Mucosa of gallbladder (tissue), 1 donor: ENCODE results near the gene NCF4. TPM values are rescaled to one million over a fixed set of nuclear protein-coding genes. Genes with fewer than 3 reads are reported as not detected.

ENCODE experiments used
- DNase-seq: peaks from one replicate; pipeline ENCODE4 v3.0.0-alpha.2; 2020; ENCODE audit warnings: low spot score
- total RNA-seq: library from RNA; stranded (reverse); gene quantifications from one replicate; pipeline ENCODE4 v1.2.1, GENCODE V29; 2021
- donor health status: DM: no; HTN: no; CAD: no.

NCF4 gene
- total RNA-seq, 1 donor from 2014 or later: 11.3 TPM

DNA sequence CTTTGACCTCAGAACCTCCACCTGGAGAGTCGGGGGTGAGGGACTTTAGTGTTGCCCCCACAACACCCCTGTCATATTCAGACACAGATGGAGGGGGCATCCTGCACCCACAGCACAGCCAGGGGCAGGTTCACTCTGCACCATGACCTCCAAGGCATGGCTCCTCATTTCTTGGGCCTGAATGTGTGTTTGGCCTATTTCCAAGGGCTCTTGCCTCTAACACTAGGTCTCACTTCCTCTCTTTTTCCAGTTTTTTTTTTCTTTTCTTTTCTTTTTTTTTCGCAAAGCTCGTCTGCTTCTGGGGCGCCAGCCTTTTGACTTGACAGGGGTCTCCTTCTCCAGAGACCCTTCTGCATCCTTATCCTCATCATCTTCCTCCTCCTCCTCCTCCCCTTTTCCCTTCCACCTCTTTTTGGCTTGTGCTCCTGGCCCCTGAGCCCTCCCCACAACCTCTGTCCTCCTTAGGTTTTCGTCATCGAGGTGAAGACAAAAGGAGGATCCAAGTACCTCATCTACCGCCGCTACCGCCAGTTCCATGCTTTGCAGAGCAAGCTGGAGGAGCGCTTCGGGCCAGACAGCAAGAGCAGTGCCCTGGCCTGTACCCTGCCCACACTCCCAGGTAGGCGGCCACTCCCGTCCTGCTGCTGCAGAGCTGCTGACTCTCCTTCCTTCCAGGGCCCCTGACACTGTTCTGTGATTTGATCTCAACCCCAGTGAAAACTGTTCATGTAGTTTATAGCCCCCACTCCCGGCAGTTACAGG lies 3.8 kb downstream of the NCF4 start:
- DNase-seq: no peak

DNA sequence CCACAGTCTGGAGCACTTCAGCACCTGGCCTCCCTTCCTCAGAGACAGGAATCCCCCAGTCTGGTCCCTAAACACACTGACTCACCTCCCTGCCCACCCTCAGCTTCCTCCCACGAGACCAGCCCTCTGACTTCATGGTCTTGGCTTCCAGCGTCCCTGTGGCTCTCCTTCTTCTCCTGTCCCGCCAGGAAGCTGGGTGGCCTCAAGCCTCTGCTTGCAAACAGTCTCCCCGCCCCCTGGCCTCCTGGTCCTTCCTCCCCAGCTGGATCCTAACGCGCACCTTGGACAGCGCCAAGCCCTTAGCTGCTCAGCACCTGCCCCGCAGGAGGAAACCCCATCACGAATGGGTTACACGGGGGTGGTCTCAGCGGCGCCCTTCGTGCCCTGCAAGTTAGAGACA lies 4.5 kb downstream of the NCF4 start:
- no peak for DNase-seq

DNA sequence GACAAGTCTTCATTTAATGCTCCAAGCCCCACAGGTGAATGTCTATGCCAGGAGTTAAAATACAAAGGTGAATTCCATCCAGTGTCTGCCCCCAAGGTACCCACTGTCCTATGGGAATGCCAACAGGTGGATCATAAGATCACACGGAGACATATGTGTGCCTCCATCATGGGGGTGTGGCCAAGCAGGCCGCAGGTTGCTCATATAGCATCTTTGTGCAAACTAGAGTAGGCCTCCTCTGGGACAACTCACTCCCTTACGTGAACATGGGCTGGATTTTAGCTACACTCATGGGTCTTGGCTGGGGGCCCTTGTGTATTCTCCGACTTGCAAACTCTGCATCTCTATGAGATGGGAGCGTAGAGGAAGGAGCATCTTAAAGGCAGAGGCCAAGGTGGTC lies 6.9 kb downstream of the NCF4 start:
- no peak for DNase-seq

DNA sequence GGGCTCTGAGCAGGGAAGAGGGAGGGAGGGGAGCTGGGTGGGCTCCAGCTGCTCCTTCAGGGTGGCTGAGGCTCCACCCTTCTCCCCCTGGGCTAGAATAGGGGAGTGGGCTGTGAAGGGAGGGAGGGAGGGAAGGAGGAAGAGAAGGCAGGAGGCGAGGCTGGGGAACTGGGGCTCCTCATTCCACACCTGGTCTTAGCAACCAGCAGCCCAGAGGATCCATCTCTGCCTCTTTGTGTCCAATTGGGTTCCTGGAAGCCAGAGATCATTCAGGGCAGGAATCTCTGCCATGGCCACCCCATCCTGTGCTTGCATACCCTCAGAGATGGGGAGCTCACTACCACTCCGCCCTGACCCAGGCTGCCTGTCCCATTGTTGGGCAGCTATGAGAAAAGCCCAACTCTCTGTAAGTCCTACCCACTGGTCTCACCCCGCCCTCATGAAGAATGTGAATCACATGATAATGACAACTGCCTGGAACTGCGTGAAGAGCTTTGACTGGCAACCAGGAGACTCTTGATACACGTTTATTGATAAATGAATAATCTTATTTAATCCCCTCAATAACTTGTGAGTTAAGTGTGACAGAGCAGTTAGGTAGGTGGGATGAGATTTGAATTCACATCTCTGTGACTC lies 7.9 kb downstream of the NCF4 start:
- DNase-seq: no peak

DNA sequence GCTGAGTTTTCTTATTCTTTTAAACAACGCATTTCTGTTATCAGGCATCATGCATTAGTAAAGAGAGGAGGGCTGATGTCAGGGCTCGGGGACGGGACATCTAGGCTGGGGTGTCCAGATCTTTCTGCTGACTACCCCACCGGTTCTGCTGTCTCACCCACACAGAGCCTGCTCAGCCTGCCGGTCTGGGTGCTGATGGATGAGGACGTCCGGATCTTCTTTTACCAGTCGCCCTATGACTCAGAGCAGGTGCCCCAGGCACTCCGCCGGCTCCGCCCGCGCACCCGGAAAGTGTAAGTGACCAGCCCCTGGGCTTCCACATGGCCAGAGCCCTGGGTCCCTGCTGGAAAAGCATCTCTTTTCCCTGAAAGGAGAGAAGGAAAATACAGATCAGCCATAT lies 9.4 kb downstream of the NCF4 start:
- no peak for DNase-seq

DNA sequence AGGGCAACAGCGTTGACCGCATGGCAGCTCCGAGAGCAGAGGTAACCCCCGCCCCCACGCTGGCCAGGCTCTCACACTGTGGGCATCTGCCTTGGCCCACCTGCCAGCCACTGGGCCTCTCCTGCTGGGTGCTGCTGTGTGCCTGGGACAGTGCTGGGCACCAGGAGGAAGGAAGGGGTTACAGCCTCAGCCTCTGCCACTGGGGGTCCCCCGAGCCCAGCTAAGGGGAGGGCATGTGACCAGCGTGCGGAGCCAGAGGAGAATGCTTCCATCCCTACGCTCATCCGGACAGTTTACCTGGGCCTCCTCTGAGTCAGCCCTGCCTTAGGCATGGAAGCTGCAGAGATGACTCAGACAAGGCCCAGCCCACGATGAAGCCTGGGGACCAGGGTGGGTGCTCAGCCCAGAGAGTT lies 10.9 kb downstream of the NCF4 start:
- DNase-seq: no peak

DNA sequence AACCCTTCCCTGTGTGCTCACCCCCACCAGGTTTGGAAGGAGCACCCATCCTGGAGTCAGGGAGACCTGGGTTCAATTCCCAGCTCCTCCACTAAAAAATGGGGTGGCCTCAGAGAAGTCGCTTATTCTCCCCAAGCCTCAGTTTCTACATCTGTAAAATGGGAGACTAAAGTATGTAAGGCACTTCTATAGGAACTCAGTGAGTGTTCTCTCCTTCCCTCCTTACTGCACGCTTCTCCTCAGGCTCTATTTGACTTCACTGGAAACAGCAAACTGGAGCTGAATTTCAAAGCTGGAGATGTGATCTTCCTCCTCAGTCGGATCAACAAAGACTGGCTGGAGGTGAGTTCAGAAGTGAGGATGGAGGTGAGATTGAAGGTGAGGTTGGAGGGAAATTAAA lies 11.3 kb downstream of the NCF4 start:
- no peak for DNase-seq

DNA sequence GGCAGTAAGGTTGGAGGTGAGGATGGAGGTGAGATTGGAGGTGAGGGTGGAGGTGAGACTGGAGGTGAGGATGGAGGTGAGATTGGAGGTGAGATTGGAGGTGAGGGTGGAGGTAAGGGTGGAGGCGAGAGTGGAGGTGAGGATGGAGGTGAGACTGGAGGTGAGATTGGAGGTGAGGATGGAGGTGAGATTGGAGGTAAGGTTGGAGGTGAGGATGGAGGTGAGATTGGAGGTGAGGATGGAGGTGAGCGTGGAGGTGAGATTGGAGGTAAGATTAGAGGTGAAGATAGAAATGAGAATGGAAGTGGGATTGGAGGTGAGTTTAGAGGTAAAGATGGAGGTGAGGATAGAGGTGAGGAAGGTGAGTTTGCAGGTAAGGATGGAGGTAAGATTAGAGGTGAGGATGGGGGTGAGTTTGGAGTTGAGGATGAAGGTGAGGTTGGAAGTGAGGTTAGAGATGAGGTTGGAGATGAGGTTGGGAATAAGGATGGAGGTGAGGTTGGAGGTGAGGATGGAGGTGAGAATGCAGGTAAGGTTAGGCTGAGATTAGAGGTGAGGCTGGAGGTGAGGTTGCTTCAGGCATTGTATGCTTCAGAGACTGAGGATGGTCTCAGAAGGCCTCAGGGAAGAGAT lies 12.2 kb downstream of the NCF4 start:
- no peak for DNase-seq

DNA sequence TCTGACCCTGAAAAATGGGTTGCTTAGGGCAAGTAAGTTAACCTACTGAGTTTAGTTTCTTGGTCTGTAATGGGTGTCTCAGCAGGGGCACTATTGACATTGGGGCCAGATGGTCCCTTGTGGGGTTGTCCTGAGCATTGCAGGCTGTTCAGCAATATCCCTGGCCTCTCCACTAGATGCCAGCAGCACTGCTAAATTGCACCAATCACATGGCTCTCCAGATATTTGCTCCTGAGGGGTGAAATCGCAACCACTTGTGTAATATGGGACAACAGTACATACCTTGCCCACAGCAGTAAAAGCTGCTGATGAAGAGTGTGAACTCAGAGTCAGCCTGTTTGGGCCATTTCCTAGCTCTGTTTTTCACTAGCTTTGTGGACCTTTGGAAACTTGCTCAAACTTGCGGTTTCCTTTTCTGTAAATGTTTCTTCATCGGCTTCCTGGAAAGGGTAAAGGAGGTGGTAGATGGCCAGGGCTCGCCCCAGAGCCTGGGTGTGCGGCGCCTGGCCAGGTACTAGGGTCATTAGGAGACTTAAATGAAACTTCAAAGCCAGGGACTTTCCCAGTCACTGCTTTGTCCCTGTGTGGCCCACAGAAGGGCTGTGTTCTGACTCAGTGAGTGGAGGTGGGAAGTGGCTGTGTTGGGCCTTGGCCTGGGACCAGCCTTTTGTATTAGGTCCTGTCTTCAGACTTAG lies 13.0 kb downstream of the NCF4 start:
- peak; percentile 34 for DNase-seq

DNA sequence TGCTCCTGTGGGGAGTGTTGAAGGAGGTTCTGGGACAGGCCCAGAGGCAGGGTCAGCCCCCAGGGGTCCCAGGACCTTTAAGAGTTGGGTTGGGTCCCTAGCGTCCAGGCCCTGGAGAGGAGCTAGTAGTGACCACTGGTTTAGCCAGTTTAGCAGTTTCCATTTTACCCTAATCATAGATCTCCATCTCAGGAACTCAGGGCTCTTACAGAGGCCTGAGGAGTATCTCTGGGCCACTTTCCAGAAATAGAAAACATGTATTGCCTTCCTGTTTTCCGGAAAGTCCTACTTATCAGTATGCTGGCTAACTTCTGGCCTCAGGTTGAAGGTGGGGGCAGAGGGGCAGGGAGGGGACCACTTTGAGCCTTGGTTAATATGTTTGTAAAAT lies 13.5 kb downstream of the NCF4 start:
- DNase-seq: no peak

DNA sequence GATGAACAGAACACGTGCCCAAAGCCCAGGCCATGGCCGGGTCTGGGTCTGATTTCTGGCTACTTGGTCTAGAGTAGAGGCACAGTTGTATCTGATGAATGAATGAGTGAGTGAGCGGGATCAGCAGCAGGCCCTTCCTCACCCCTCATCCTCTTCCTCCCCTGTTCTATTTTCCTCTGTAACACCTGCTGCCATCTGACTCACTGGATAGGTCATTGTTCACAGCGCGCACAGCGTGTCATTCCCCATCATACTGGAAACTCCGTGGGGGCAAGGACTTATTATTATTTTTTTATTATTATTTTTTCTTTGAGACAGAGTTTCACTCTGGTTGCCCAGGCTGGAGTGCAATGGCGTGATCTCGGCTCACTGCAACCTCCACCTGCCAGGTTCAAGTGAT lies 13.9 kb downstream of the NCF4 start:
- DNase-seq: no peak

DNA sequence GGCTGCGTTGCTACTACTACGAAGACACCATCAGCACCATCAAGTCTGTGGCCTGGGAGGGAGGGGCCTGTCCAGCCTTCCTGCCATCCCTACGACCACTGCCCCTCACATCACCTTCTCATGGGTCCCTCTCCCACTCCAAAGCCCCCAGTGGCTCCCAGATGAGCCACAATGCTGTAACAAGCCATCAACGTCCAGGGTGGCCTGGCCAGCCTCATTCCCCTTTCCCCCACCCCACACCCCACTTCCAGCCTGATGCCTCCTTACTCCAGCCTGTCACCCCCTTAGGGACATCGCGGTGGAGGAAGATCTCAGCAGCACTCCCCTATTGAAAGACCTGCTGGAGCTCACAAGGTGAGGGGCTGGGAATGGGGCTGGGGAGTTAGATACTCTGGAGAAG lies 14.9 kb downstream of the NCF4 start:
- DNase-seq: no peak

DNA sequence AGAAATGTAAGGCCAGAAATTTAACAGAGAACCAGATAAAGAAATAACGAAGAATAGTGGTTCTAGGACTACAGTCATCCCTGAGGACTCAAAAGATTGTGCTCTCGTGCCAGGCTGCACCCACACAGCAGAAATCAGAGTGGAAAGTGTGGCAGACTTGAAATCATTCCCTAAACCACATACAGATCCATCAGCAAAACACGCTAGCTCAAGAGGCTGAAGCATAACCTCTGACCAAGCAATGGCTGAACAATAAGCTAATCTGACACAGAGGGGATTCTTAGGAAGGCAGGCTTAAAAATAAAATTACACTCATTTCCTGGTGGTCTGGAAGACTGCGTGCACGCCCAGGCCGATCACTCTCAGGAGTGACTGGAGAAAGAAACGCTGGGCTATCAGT lies 19.0 kb downstream of the NCF4 start:
- DNase-seq: no peak

DNA sequence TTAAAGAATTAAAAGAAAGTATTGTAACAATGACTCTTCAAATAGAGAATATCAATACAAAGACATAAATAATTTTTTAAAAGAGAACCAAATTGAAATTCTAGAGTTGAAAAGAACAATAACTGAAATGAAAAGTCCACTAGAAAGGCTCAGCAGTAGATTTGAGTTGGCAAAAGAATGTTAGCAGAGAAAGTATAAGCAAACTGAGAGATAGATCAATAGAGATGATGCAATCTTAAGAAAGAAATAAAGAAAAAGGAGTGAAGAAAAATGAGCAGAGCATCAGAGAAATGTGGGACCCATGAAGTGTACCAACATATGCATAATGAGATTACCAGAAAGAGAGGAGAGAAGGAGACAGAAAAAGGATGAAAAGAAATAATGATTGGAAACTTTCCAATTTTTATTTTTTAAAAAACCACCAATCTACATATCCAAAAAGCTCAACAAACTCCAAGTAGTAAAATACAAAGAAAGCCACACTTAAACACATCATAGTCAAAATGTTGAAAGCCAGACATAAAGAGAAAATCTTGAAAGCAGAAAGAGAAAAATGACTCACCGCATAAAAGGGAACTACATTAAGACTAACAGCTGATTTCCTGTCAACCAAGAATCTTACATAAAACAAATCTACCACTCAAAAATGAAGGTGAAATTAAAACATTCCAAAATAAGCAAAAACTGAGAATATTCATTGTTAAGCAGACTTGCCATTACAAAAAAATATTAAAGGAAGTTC lies 20.9 kb downstream of the NCF4 start:
- DNase-seq: no peak

DNA sequence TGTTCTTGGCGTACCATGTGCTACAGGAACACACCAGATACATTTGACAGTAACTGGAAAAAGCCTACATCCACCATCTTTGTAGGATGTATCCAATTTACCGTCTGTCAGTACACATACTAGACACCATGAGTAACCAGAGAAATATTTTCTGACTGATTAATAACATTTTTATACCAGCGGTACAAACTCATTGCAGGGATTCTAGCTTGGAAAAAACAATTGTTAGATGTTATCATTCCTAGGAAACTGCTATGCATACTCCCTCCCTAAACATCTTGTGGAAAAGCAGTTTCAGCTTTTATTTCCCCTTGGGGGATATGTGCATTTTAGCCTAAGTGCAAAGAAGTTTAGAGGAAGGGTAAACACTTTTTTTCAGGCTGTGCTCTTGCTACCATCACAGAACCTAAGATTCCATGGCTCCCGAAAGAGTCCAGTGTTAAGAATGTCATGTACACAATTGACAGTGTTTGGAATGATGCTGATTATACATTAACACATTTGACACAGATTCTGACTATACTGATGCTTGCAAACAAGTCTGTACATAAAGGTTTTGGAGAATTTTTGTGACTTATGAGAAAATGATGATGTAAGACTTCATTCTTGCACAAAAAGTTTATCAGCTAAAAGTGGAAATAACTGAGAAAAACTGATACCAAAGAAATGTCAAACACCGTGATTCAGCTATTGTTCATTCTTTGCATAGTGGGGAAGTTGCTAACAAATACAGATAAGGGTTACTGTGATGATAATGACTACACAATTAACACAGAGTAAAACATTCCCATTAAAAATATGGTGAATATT lies 23.7 kb downstream of the NCF4 start:
- no peak for DNase-seq

DNA sequence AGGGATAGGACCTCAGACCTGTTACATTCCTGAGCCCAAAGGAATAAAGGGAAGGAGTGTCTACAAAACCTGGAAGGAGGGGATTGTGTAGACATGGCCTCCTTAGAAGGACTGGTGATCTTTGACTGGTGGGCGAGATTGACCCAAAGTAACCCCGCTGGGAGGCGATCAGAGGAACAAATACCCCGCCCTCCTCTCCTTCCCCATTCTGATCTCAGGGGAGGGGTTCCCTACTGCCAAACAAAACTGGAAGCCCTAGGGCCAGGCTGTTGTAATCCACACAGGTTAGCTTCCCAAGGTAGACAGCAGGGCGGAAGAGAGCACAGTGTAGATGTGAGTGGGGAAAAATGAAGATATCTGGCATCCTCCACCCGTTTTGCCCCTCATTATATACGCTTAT lies 24.7 kb downstream of the NCF4 start:
- DNase-seq: no peak

DNA sequence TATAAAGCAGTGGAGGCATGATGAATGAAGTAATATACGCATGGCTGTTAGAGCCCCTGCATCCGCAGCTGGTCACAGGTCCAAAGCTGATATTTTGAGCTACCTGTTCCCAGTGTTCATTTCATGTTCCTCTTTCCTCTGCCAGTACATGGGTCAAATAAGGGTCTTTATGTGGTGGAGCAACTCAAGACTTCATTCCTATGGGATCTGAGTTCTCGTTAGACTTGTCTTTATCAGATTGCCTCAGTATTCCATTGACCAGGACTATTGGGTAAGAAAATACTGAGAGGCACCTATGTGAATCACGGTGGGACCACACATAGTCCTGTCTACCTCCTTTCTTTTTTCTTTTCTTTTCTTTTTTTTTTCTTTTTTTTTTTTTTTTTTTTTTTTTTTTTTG lies 25.2 kb downstream of the NCF4 start:
- no peak for DNase-seq

DNA sequence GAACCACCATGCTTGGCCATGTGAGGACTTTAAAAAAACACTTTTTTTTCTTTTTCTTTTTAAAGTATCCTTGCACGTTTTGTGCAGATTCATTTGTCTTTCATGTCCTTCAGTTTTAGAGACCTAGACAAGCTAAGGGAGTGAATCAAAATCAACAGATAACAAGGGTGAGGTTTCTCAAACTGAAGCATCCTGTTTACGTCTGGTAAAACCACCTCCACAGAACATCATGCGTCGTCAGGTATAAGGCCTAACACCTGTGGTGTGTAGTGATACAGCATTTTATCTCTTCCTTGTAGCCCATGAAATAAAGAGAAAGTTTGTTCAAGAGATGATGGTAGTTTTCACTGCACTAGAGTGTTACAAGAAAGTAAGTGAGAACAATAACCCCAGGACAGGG lies 26.4 kb downstream of the NCF4 start:
- DNase-seq: no peak

DNA sequence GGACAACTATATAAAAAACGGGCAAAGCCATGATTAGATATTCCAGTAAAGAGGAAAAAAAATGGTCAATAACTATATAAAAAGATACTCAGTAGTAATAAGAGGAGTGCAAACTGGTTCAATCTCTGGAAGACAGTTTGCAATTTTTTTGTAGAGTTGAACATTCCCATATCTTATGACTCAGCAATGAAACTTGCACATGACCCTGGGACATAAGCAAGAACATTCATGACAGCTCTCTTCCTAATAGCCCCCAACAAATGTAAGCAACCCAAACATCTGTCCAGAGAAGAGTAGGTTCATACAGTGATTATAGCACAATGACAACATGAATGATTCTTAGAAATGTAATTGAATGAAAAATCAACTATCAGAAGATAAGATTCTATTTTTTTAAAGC lies 30.8 kb downstream of the NCF4 start:
- no peak for DNase-seq

DNA sequence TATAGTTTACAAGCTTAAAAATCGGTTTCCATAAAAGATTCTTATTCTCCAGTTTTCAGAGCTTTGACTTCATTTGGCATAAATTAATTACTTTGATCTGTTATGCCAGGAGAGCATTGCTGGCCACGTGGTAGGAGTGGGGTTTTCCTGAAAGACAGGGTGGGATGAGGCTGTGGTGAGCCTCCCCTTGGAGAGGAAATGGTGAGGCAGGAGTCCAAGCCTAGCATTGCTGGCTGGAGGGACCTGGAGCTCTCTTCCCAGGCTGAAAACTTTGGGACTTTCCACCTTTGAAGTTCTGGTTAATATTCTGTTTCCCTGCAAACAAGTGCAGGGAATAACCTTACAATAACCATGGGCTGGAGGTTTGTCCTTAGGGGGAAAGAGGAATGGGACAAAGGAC lies 31.5 kb downstream of the NCF4 start:
- no peak for DNase-seq

DNA sequence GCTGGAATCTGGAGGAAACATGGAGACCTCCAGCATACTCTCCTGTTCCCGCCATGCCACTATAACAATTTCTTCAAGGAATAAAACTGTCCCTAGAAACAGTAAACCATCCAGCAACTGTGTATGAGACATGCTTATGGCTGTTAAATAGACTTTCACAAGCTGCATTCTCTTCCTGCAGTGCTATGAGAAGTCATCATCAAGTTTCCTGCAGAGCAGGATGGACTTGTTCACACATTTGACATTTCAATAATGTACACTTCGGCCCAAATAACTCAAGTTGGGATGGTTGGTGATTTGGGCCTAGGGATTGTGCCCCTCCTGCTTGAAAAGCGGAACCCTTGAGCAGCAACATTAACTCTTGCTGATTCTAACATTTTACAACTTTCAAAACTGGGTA lies 32.5 kb downstream of the NCF4 start:
- no peak for DNase-seq
